IPS-20b (cell line): ENCODE data around the gene ALG1.

Experiments
- H3K27ac ChIP-seq: one replicate; pipeline ENCODE4 v1.5.1; 2013; ENCODE audit warnings: low read length
- H3K27me3 ChIP-seq: 2 replicates; pipeline ENCODE4 v1.6.1; 2013; ENCODE audit warnings: mild to moderate bottlenecking, low read length, inconsistent platforms; ENCODE audit not compliant: insufficient read depth
- H3K36me3 ChIP-seq: 2 replicates; pipeline ENCODE4 v1.6.1; 2013; ENCODE audit warnings: low read depth, mild to moderate bottlenecking, inconsistent platforms, low read length, moderate library complexity; ENCODE audit not compliant: insufficient read depth
- H3K4me1 ChIP-seq: 2 replicates; pipeline ENCODE4 v1.6.1; 2013; ENCODE audit warnings: mild to moderate bottlenecking, control low read depth, inconsistent platforms, low read length, moderate library complexity; ENCODE audit not compliant: insufficient read depth
- H3K4me3 ChIP-seq: 2 replicates; pipeline ENCODE4 v1.5.1; 2013; ENCODE audit warnings: mild to moderate bottlenecking, low read length, inconsistent platforms
- H3K9ac ChIP-seq: 2 replicates; pipeline ENCODE4 v1.6.1; 2013; ENCODE audit warnings: low read depth, mild to moderate bottlenecking, inconsistent platforms, low read length, moderate library complexity
- H3K9me3 ChIP-seq: 2 replicates; pipeline ENCODE4 v1.6.1; 2013; ENCODE audit warnings: mild to moderate bottlenecking, low read depth, low read length, inconsistent platforms; ENCODE audit not compliant: insufficient read depth

ALG1 gene

GRCh38 chr16:5071681-5072333, at the start of gene ALG1:
TSS of gene ALG1 (plus strand) at chr16:5071843. CDS start at chr16:5071850, 7 bp downstream.
- Histone ChIP-seq H3K27me3 (no peaks in the 10 kb centered on the region), H3K9me3 (no peaks in the 10 kb centered on the region), H3K36me3 (peaks cover 32% of the 10 kb centered on the region), H3K9ac (peak within 1 kb of the TSS; percentile 92), H3K4me1 (0 out of 2 replicates have a peak, but pooled peaks cover 4% of the 10 kb centered on the region), H3K4me3 (peak within 1 kb of the TSS; percentile 97), H3K27ac (no peak within 1 kb of the TSS)

- H3K4me3 ChIP-seq: no peak overlapping the region
- H3K27ac ChIP-seq: no peak overlapping the region
- H3K27me3 ChIP-seq: no peaks in the 10 kb centered on the region
- no peaks in the 10 kb centered on the region for H3K9me3 ChIP-seq
- H3K4me1 ChIP-seq: no peaks in the 10 kb centered on the region
- H3K36me3 ChIP-seq: no peaks in the 10 kb centered on the region
- H3K9ac ChIP-seq: no peak overlapping the region
Measured at GRCh38 chr16:5022521-5022920, 49.1 kb upstream of the ALG1 start.

- H3K27ac ChIP-seq: no peak overlapping the region
- no peaks in the 10 kb centered on the region for H3K27me3 ChIP-seq
- no peaks in the 10 kb centered on the region for H3K9me3 ChIP-seq
- H3K9ac ChIP-seq: no peak overlapping the region
- H3K4me1 ChIP-seq: no peaks in the 10 kb centered on the region
- H3K36me3 ChIP-seq: no peaks in the 10 kb centered on the region
- H3K4me3 ChIP-seq: no peak overlapping the region
Measured at GRCh38 chr16:5024632-5025031, 47.0 kb upstream of the ALG1 start.

- no peaks in the 10 kb centered on the region for H3K9me3 ChIP-seq
- H3K4me1 ChIP-seq: no peaks in the 10 kb centered on the region
- H3K9ac ChIP-seq: no peak overlapping the region
- H3K27me3 ChIP-seq: no peaks in the 10 kb centered on the region
- no peak overlapping the region for H3K27ac ChIP-seq
- H3K4me3 ChIP-seq: no peak overlapping the region
- no peaks in the 10 kb centered on the region for H3K36me3 ChIP-seq
Measured at GRCh38 chr16:5025171-5025632, 46.4 kb upstream of the ALG1 start.

- no peaks in the 10 kb centered on the region for H3K9me3 ChIP-seq
- no peaks in the 10 kb centered on the region for H3K36me3 ChIP-seq
- no peak overlapping the region for H3K27ac ChIP-seq
- no peak overlapping the region for H3K4me3 ChIP-seq
- H3K27me3 ChIP-seq: no peaks in the 10 kb centered on the region
- no peaks in the 10 kb centered on the region for H3K4me1 ChIP-seq
- H3K9ac ChIP-seq: no peak overlapping the region
Measured at GRCh38 chr16:5026664-5027063, 45.0 kb upstream of the ALG1 start.

- H3K9ac ChIP-seq: no peak overlapping the region
- H3K27ac ChIP-seq: no peak overlapping the region
- H3K27me3 ChIP-seq: no peaks in the 10 kb centered on the region
- H3K36me3 ChIP-seq: no peaks in the 10 kb centered on the region
- no peak overlapping the region for H3K4me3 ChIP-seq
- H3K9me3 ChIP-seq: no peaks in the 10 kb centered on the region
- H3K4me1 ChIP-seq: no peaks in the 10 kb centered on the region
Measured at GRCh38 chr16:5027086-5027485, 44.6 kb upstream of the ALG1 start.

GRCh38 chr16:5027575-5028235, 43.9 kb upstream of the ALG1 start:
- Histone ChIP-seq H3K36me3 (no peaks in the 10 kb centered on the region), H3K27ac (no peak overlapping the region), H3K9ac (no peak overlapping the region), H3K9me3 (no peaks in the 10 kb centered on the region), H3K27me3 (peaks cover 3% of the 10 kb centered on the region), H3K4me1 (no peaks in the 10 kb centered on the region), H3K4me3 (no peak overlapping the region)

- H3K9me3 ChIP-seq: no peaks in the 10 kb centered on the region
- no peak overlapping the region for H3K27ac ChIP-seq
- H3K4me3 ChIP-seq: no peak overlapping the region
Measured at GRCh38 chr16:5028950-5029475, 42.6 kb upstream of the ALG1 start.

GRCh38 chr16:5030251-5030870, 41.3 kb upstream of the ALG1 start:
- H3K4me3 ChIP-seq: no peak overlapping the region
- H3K36me3 ChIP-seq: no peaks in the 10 kb centered on the region
- no peak overlapping the region for H3K9ac ChIP-seq
- H3K27ac ChIP-seq: no peak overlapping the region
- peaks cover 4% of the 10 kb centered on the region; the same call in 1 of the 2 replicates for H3K4me1 ChIP-seq
- H3K9me3 ChIP-seq: no peaks in the 10 kb centered on the region
- peaks cover 7% of the 10 kb centered on the region for H3K27me3 ChIP-seq

More at GRCh38 chr16:5028950-5029475, 42.6 kb upstream of the ALG1 start:
- Histone ChIP-seq H3K36me3 (no peaks in the 10 kb centered on the region), H3K4me1 (no peaks in the 10 kb centered on the region; the same call in 1 of the 2 replicates), H3K9ac (no peak overlapping the region), H3K27me3 (peaks cover 7% of the 10 kb centered on the region)

GRCh38 chr16:5031601-5032000, 40.0 kb upstream of the ALG1 start:
- H3K36me3 ChIP-seq: no peaks in the 10 kb centered on the region
- peaks cover 10% of the 10 kb centered on the region; the same call in 1 of the 2 replicates for H3K4me1 ChIP-seq
- no peak overlapping the region for H3K4me3 ChIP-seq
- H3K9me3 ChIP-seq: no peaks in the 10 kb centered on the region
- H3K27me3 ChIP-seq: peaks cover 7% of the 10 kb centered on the region
- H3K9ac ChIP-seq: no peak overlapping the region
- no peak overlapping the region for H3K27ac ChIP-seq

GRCh38 chr16:5032748-5033167, 38.9 kb upstream of the ALG1 start:
- Histone ChIP-seq H3K36me3 (no peaks in the 10 kb centered on the region), H3K9me3 (no peaks in the 10 kb centered on the region), H3K9ac (peak overlapping the region; percentile 53; the same call in 1 of the 2 replicates), H3K27ac (no peak overlapping the region), H3K27me3 (peaks cover 7% of the 10 kb centered on the region), H3K4me3 (peak overlapping the region; percentile 65), H3K4me1 (peaks cover 12% of the 10 kb centered on the region; the same call in 1 of the 2 replicates)
